ENCODE data around the gene LYRM1. TPM values are rescaled to one million over a fixed set of nuclear protein-coding genes. Genes with fewer than 3 reads are reported as not detected.

Gene LYRM1, protein sequence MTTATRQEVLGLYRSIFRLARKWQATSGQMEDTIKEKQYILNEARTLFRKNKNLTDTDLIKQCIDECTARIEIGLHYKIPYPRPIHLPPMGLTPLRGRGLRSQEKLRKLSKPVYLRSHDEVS
- polyA plus RNA-seq (2013, experiment 1 of 4), result 32.2 TPM
- polyA plus RNA-seq (2013, experiment 2 of 4), result 35.8 TPM
- polyA plus RNA-seq (2013, experiment 3 of 4), result 31.3 TPM
- 36.0 TPM for polyA plus RNA-seq (2013, experiment 4 of 4)

DNA sequence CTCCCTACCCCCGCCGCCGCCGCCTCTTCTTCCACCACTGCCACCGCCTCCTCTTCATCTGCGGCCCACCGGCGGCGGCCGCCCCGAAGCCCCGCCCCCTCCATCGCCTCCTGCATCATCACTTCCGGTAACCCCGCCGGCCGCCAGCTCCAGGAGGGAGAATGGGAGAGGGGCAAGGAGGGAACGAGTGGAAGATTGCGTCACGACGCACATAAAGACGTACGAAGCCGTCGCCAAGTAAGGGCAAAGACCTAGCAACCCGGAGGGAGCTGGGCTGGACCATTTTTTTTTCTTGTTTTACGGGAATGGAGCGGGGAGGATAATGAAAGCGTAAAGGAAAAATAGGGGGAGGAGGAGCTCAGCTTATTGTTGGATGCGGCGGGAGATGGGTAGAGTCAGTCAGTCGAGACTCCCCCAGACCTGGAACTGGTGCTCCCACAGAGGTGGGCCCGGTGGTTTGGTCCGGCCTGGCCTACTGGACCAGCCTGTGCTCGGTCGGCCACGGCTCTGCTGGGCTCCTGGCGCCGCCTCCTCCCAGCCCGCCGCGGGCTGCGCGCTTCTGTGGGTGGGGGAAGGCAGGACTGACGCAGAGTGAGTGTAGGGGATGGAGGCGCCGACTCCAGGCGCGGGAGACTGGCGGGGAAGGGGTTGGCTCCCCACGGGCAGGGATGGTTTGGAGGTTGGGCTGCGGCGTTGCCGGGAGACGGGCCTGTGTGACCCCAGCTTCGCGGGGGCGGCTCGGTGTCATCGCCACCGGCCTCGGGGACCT lies at the start of gene LYRM1, which contains the start of gene DCUN1D3:
LYRM1 (plus strand) TSS at position 473 of the 769 bp plus-strand sequence. CDS start 14,785 bp downstream, outside the sequence.
DCUN1D3 (minus strand) TSS at position 60 of the 769 bp plus-strand sequence. CDS start 37,820 bp downstream, outside the sequence.
- no peaks in the 10 kb centered on the region for H3K9me3 ChIP-seq (ENCODE audit: control insufficient read depth, low read length)
- H3K4me1 ChIP-seq (ENCODE audit: control insufficient read depth, insufficient read depth, low read length), result no peaks in the 10 kb centered on the region
- peak within 1 kb of the TSS; percentile 98 for H3K27ac ChIP-seq (ENCODE audit: insufficient read depth, low read depth, low read length, poor library complexity, severe bottlenecking)
- peak within 1 kb of the TSS; percentile 93 for H3K4me3 ChIP-seq (ENCODE audit: insufficient read depth, low read depth, low read length)
- H3K27me3 ChIP-seq (ENCODE audit: control insufficient read depth, insufficient read depth, low read length, poor library complexity, severe bottlenecking), result no peaks in the 10 kb centered on the region
- 0 to 1% methylated on average over 62 of the region's 62 CpGs for WGBS, 2 experiments
- H3K36me3 ChIP-seq (ENCODE audit: control insufficient read depth, insufficient read depth, low read length), result peaks cover 4% of the 10 kb centered on the region

DNA sequence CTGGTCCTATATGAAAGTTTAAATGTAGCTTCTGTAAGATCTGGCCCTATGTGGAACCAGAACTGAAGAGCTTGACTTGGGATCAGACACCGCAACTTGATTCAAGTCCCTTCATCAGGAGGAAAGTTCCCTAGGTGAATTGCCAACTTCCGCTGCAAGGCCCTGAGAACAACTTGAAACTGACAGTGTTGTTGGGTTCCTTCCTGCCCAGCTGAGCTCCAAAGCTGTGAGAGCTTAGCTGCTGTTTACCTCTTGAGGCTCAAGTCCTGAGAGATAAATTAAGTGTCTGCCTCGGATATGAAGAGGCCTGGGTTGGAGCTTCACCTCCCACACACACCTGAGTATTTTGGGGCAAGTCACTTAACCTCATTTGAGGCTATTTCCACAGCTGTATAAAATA lies 49.6 kb upstream of the LYRM1 start:
- no peaks in the 10 kb centered on the region for H3K9me3 ChIP-seq (ENCODE audit: control insufficient read depth, low read length)
- no peaks in the 10 kb centered on the region for H3K27me3 ChIP-seq (ENCODE audit: control insufficient read depth, insufficient read depth, low read length, poor library complexity, severe bottlenecking)
- WGBS, 2 experiments, result 96 to 97% methylated on average over 3 of the region's 3 CpGs
- H3K27ac ChIP-seq (ENCODE audit: insufficient read depth, low read depth, low read length, poor library complexity, severe bottlenecking), result no peak overlapping the region
- H3K4me1 ChIP-seq (ENCODE audit: control insufficient read depth, insufficient read depth, low read length), result no peaks in the 10 kb centered on the region
- H3K36me3 ChIP-seq (ENCODE audit: control insufficient read depth, insufficient read depth, low read length), result no peaks in the 10 kb centered on the region
- no peak overlapping the region for H3K4me3 ChIP-seq (ENCODE audit: insufficient read depth, low read depth, low read length)

DNA sequence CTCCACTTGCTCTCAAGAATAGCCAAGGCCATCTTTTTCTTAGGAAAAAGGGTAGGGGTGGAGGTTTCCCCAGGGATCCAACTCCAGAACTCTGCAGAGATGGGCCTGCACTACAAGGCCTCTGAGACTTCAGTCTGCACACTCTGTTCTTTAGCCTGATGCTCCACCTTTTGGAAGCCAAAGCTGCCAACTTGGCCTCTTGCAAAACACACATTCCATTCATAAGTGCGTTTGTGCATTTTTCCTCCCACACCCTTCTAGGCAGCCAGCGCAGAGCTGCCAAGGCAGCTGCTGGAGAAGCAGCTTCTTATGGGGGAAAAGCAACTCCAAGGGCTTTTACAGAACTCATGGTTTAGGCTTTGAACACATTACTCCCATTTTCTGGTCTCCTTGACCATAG lies 49.0 kb upstream of the LYRM1 start:
- Histone ChIP-seq H3K9me3 (ENCODE audit: control insufficient read depth, low read length) (no peaks in the 10 kb centered on the region), H3K4me3 (ENCODE audit: insufficient read depth, low read depth, low read length) (no peak overlapping the region), H3K36me3 (ENCODE audit: control insufficient read depth, insufficient read depth, low read length) (no peaks in the 10 kb centered on the region), H3K27ac (ENCODE audit: insufficient read depth, low read depth, low read length, poor library complexity, severe bottlenecking) (no peak overlapping the region), H3K4me1 (ENCODE audit: control insufficient read depth, insufficient read depth, low read length) (no peaks in the 10 kb centered on the region), H3K27me3 (ENCODE audit: control insufficient read depth, insufficient read depth, low read length, poor library complexity, severe bottlenecking) (no peaks in the 10 kb centered on the region)
- 87 to 90% methylated on average over 2 of the region's 2 CpGs for WGBS, 2 experiments

DNA sequence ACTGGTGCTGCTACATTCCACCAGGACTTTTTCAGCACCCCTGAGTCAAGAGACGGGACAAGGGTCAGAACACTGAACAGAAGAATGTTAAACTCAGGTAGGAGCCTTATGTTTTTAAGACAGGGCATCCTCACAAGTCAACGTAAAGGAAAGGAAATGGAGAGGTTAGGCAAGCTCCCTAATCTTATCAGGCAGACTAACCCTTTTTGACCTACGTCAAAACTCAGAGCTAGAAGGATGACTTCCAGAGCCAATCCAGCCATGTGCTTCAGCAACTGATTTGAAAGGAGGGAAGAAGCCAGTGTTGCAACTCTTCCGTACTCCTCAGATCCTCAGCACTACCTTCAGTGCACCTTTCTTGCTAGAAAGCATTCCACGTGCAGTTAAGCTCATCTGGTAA lies 47.4 kb upstream of the LYRM1 start:
- Histone ChIP-seq H3K27ac (ENCODE audit: insufficient read depth, low read depth, low read length, poor library complexity, severe bottlenecking) (no peak overlapping the region), H3K4me1 (ENCODE audit: control insufficient read depth, insufficient read depth, low read length) (no peaks in the 10 kb centered on the region), H3K27me3 (ENCODE audit: control insufficient read depth, insufficient read depth, low read length, poor library complexity, severe bottlenecking) (no peaks in the 10 kb centered on the region), H3K4me3 (ENCODE audit: insufficient read depth, low read depth, low read length) (no peak overlapping the region), H3K9me3 (ENCODE audit: control insufficient read depth, low read length) (no peaks in the 10 kb centered on the region), H3K36me3 (ENCODE audit: control insufficient read depth, insufficient read depth, low read length) (no peaks in the 10 kb centered on the region)
- 93 to 95% methylated on average over 4 to 5 of the region's 5 CpGs for WGBS, 2 experiments

DNA sequence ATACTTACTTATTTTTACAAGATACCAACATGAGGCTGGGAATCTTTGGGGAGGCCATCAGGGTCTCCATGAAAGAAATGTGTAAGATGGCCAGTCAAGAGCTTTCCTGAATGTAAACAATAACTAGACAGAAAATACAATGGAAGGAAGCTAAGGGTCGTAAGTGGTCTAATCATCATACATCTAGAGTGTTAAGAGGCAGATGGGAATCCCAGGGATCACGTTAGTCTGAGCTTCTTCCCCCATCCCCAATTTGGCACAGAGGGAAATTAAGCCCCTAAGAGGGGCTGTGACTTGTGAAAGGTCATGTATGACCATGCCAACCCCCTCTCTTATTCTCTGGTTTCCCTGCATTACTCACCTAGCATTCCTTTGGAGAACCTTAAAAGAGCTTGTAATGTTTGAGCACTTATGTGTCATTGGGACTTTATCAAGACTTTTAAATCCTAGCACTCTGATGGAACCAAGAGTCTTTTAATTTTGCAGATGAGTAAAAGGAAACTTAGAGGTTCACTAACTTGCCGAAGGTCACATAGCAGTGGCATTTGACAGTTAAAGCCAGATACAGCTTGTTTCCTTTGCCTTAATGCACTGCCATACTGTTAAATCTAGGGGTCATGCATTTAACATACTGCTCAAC lies 46.5 kb upstream of the LYRM1 start:
- H3K36me3 ChIP-seq (ENCODE audit: control insufficient read depth, insufficient read depth, low read length), result no peaks in the 10 kb centered on the region
- H3K4me1 ChIP-seq (ENCODE audit: control insufficient read depth, insufficient read depth, low read length), result no peaks in the 10 kb centered on the region
- no peaks in the 10 kb centered on the region for H3K9me3 ChIP-seq (ENCODE audit: control insufficient read depth, low read length)
- H3K4me3 ChIP-seq (ENCODE audit: insufficient read depth, low read depth, low read length), result no peak overlapping the region
- no peaks in the 10 kb centered on the region for H3K27me3 ChIP-seq (ENCODE audit: control insufficient read depth, insufficient read depth, low read length, poor library complexity, severe bottlenecking)
- H3K27ac ChIP-seq (ENCODE audit: insufficient read depth, low read depth, low read length, poor library complexity, severe bottlenecking), result no peak overlapping the region
- WGBS, 2 experiments, result 96% methylated on average over 3 of the region's 3 CpGs

DNA sequence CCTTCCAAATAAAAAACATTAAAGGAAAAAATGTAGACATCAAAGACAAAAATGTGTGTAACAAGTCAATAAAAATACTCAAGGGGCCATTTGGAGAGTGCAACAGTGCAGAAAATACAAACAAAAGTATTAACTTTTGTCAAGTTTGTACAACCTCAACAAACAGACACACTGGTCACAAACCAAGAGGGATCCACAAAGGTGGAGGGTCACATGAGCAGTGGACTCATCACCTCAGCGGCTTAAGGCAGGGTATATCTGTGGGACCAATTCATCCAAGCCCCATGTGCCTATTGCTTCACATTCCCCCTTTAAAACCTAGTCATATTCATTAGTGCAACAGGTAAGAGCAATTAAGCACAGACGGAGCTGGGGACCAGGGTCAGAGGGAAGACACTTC lies 45.6 kb upstream of the LYRM1 start:
- no peak overlapping the region for H3K4me3 ChIP-seq (ENCODE audit: insufficient read depth, low read depth, low read length)
- no peaks in the 10 kb centered on the region for H3K36me3 ChIP-seq (ENCODE audit: control insufficient read depth, insufficient read depth, low read length)
- no peaks in the 10 kb centered on the region for H3K27me3 ChIP-seq (ENCODE audit: control insufficient read depth, insufficient read depth, low read length, poor library complexity, severe bottlenecking)
- H3K9me3 ChIP-seq (ENCODE audit: control insufficient read depth, low read length), result no peaks in the 10 kb centered on the region
- H3K27ac ChIP-seq (ENCODE audit: insufficient read depth, low read depth, low read length, poor library complexity, severe bottlenecking), result no peak overlapping the region
- no peaks in the 10 kb centered on the region for H3K4me1 ChIP-seq (ENCODE audit: control insufficient read depth, insufficient read depth, low read length)
- 96 to 97% methylated on average over 2 of the region's 2 CpGs for WGBS, 2 experiments

DNA sequence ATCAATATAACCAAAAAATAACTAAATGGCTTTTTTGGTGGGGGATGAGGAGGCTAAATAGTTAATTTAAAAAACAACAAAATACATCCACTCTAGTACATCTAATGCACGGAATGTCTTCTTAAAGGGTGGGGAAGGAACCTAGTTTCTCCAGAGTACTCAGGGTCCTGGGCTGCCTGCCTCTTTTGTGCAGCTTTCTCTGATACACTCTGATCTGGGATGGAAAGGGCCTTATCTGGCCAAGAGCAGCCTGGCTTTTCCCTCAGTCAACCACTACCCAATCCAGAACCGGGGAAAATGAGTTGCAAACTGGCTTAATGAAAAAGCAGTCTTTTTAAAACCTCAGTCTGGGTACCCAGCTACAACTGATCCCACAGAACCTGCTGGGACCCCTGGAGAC lies 43.3 kb upstream of the LYRM1 start:
- Histone ChIP-seq H3K4me3 (ENCODE audit: insufficient read depth, low read depth, low read length) (no peak overlapping the region), H3K27me3 (ENCODE audit: control insufficient read depth, insufficient read depth, low read length, poor library complexity, severe bottlenecking) (no peaks in the 10 kb centered on the region), H3K27ac (ENCODE audit: insufficient read depth, low read depth, low read length, poor library complexity, severe bottlenecking) (no peak overlapping the region), H3K4me1 (ENCODE audit: control insufficient read depth, insufficient read depth, low read length) (no peaks in the 10 kb centered on the region), H3K36me3 (ENCODE audit: control insufficient read depth, insufficient read depth, low read length) (no peaks in the 10 kb centered on the region), H3K9me3 (ENCODE audit: control insufficient read depth, low read length) (no peaks in the 10 kb centered on the region)
- 79 to 81% methylated on average over 2 of the region's 2 CpGs for WGBS, 2 experiments

DNA sequence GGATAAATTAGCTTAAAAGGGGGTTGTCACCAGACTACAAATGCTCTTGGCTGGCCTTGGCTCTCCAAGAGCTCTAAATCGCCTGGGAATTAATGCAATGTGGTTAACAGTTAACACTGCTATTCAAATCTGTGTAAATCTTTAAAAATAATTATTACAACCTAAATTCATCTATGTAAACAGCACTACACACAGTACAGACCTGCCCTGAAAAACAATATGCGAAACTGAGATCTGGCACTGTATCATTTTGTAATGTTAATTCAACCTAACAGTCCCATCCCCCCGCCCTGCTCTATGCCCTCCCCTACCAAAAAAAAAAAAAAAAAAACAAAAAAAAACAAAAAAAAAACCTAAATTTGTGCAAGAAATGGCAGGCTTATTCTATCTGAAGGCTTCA lies 41.3 kb upstream of the LYRM1 start:
- Histone ChIP-seq H3K4me1 (ENCODE audit: control insufficient read depth, insufficient read depth, low read length) (no peaks in the 10 kb centered on the region), H3K9me3 (ENCODE audit: control insufficient read depth, low read length) (no peaks in the 10 kb centered on the region), H3K27me3 (ENCODE audit: control insufficient read depth, insufficient read depth, low read length, poor library complexity, severe bottlenecking) (no peaks in the 10 kb centered on the region), H3K4me3 (ENCODE audit: insufficient read depth, low read depth, low read length) (no peak overlapping the region), H3K36me3 (ENCODE audit: control insufficient read depth, insufficient read depth, low read length) (no peaks in the 10 kb centered on the region), H3K27ac (ENCODE audit: insufficient read depth, low read depth, low read length, poor library complexity, severe bottlenecking) (no peak overlapping the region)
- WGBS, 2 experiments, result 82 to 92% methylated on average over 2 to 3 of the region's 3 CpGs

DNA sequence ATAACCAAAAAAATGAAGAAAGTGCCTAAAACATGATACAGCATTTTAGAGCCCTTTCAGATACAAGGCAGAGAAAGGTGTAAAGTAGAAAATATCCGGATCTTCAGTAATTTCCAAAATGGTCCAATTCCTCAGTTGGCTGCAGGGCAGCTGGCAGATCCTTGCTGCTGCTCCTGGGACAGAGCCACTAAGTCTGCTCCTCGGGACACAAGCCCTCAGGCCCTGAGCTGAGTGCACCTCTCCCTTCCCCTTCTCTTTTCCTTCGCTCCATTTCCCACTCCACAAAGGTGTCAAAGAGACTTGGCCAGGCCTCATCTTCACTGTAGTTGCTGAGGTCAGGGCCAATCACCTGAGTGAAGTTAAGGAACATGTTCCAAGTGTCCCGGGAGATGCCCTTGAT lies 40.9 kb upstream of the LYRM1 start:
- WGBS, 2 experiments, result 88 to 91% methylated on average over 4 of the region's 4 CpGs
- Histone ChIP-seq H3K4me1 (ENCODE audit: control insufficient read depth, insufficient read depth, low read length) (no peaks in the 10 kb centered on the region), H3K9me3 (ENCODE audit: control insufficient read depth, low read length) (no peaks in the 10 kb centered on the region), H3K27ac (ENCODE audit: insufficient read depth, low read depth, low read length, poor library complexity, severe bottlenecking) (no peak overlapping the region), H3K36me3 (ENCODE audit: control insufficient read depth, insufficient read depth, low read length) (no peaks in the 10 kb centered on the region), H3K27me3 (ENCODE audit: control insufficient read depth, insufficient read depth, low read length, poor library complexity, severe bottlenecking) (no peaks in the 10 kb centered on the region), H3K4me3 (ENCODE audit: insufficient read depth, low read depth, low read length) (no peak overlapping the region)

DNA sequence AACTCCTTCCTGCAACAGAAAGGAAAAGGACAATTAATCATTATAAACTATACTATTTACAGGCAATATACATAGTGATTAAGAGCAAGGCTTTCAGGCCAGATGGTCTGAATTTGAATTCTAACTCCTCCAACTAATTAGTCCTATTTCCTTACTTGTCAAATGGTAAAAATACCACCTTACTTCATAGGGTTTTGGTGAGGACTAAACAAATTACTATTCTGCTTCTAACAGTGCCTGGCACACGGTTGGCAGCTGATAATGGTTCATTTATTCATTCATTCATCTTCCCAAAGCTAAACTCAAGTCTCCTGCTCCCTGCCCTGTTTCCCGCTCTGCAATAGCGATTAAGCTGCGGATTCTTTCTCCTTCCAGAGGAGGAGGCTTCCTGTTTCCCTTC lies 40.2 kb upstream of the LYRM1 start:
- no peaks in the 10 kb centered on the region for H3K27me3 ChIP-seq (ENCODE audit: control insufficient read depth, insufficient read depth, low read length, poor library complexity, severe bottlenecking)
- H3K36me3 ChIP-seq (ENCODE audit: control insufficient read depth, insufficient read depth, low read length), result no peaks in the 10 kb centered on the region
- no peak overlapping the region for H3K4me3 ChIP-seq (ENCODE audit: insufficient read depth, low read depth, low read length)
- H3K27ac ChIP-seq (ENCODE audit: insufficient read depth, low read depth, low read length, poor library complexity, severe bottlenecking), result no peak overlapping the region
- no peaks in the 10 kb centered on the region for H3K4me1 ChIP-seq (ENCODE audit: control insufficient read depth, insufficient read depth, low read length)
- no peaks in the 10 kb centered on the region for H3K9me3 ChIP-seq (ENCODE audit: control insufficient read depth, low read length)
- 85 to 94% methylated on average over 4 of the region's 4 CpGs for WGBS, 2 experiments

All from ectodermal cell (in vitro differentiated cells).